DND-41 (cell line): Measurements from ENCODE around the gene TRMT61B.

Experiments used
- EZH2 ChIP-seq: IDR thresholded peaks from 3 replicates; pipeline ENCODE4 v1.6.1; 2012; ENCODE audit warnings: borderline replicate concordance, low read depth, mild to moderate bottlenecking, moderate library complexity, low read length, inconsistent platforms; ENCODE audit not compliant: severe bottlenecking
- TF ChIP-seq, protein P1 (sequence below): IDR thresholded peaks from 2 replicates; pipeline ENCODE4 v1.5.1; 2012; ENCODE audit warnings: borderline replicate concordance, low read length, moderate library complexity, mild to moderate bottlenecking; ENCODE audit not compliant: poor library complexity, severe bottlenecking; ENCODE audit errors: extremely low read depth

DNA sequence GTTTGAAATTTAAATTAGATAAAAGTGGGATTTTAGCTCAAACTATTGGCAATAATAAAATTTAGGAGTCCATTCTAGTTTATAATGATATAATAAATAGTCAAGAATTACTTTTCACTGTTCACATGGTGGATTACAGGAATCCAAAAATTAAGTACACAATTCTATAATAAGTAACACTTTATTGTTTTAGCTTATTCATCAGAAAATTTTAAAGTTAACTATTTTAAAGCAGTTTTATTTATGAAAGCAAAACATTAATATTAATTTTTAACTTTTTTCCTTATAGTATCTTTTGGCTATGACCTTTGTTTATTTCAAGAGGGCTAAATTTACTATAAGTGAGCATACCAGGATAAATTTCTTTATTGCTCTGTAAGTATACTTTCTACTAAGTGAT is 48.1 kb downstream of the TRMT61B start:
- TF ChIP-seq, protein P1, sequence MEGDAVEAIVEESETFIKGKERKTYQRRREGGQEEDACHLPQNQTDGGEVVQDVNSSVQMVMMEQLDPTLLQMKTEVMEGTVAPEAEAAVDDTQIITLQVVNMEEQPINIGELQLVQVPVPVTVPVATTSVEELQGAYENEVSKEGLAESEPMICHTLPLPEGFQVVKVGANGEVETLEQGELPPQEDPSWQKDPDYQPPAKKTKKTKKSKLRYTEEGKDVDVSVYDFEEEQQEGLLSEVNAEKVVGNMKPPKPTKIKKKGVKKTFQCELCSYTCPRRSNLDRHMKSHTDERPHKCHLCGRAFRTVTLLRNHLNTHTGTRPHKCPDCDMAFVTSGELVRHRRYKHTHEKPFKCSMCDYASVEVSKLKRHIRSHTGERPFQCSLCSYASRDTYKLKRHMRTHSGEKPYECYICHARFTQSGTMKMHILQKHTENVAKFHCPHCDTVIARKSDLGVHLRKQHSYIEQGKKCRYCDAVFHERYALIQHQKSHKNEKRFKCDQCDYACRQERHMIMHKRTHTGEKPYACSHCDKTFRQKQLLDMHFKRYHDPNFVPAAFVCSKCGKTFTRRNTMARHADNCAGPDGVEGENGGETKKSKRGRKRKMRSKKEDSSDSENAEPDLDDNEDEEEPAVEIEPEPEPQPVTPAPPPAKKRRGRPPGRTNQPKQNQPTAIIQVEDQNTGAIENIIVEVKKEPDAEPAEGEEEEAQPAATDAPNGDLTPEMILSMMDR: no peak
- TF ChIP-seq EZH2: no peak
